ENCODE measurements around the gene TMEM212.
"Not testable (repeated sequence)": the region's sequence is repeated elsewhere in the genome, so short reads cannot be mapped to it uniquely, and the experiment has no call there.

TMEM212 gene

DNA sequence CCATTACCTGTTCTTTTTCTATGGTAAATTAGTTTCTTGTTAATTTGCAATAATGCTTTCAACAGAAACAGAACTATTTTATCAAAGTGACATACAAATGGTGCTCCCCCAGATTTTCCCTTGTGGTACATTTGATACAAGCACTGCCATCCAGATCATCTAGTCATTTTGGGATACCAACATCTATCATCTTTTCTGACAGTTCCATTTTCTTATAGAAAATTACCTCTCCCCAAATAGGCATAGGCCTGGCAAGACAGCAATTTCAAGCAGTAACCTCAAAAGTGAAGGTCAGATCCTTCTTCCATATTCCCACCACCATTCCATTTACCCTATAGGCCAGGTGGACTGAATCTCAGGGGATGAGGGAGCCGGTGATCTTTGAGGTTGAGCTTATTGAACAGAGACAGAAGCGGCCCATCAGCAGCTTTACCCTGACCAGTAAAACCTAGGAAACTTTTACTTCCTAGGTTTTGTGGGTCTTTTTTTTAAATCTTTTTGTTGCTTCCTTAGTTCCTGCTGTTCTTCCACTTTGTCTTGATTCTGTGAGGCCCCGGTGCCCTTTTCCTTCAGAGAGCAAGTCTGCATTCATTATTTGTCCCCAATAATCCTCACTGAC, 29.8 kb upstream of the TMEM212 start:
- no peak for DNase-seq (ENCODE audit: low read depth)

DNA sequence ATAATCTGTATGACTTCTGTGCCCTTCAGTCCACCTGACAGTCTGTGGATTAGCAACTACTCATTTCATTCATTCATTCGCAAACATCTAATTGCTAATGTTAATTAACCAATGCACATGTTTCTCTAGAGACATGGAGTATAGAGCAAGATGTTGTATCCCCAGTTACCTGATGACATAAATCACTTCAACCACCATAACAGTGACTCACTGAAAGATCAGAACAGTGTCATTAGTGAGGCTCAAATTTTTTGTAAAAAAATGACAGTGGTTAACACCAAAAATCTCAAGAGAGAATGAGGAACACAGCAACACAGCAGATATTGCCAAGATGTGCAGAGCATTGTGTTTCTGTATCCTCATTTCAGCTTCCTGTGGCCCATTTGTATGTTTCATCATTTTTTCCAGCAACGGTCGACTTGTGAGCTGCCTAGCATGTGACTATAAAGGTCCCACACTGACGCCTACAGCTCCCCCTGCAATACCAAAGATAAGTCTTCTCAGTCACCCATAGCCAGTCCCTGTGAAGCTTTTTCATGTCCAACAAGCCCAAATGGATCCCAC, 29.2 kb upstream of the TMEM212 start:
- DNase-seq (ENCODE audit: low read depth) = no peak

- DNase-seq (ENCODE audit: low read depth) = not testable (repeated sequence)
These were observed 28.5 kb upstream of the TMEM212 start for GRCh38 chr3:171814662-171815061.

DNA sequence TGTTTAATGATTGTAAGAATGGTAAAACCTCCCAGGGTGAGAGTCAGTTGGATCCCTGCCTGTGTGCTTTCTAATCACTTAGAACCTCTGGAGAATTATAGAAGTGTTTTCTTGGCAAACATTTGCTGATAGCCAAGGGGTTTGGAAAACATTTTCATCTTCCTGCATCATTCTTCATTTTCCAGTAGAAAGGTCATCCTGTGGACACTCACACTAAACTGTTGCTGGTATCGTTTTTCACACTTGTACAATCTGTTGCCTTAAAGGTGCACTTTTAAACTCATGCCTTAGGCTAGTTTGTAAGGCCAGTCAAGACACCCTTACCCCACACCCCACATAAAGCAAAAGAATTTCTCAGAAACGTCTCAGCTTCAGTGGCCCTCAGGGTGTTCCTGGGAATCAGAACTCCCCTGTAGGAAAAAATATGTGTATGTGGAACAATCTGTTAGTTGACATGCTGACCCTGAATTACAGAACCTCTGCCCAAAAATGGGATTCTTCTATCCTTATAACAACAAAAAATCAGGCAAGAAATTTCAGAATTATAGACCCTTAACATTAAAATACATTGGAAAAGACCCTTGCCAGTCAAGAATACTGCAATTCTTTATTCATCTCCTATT, 27.1 kb upstream of the TMEM212 start:
- no peak for DNase-seq (ENCODE audit: low read depth)

DNA sequence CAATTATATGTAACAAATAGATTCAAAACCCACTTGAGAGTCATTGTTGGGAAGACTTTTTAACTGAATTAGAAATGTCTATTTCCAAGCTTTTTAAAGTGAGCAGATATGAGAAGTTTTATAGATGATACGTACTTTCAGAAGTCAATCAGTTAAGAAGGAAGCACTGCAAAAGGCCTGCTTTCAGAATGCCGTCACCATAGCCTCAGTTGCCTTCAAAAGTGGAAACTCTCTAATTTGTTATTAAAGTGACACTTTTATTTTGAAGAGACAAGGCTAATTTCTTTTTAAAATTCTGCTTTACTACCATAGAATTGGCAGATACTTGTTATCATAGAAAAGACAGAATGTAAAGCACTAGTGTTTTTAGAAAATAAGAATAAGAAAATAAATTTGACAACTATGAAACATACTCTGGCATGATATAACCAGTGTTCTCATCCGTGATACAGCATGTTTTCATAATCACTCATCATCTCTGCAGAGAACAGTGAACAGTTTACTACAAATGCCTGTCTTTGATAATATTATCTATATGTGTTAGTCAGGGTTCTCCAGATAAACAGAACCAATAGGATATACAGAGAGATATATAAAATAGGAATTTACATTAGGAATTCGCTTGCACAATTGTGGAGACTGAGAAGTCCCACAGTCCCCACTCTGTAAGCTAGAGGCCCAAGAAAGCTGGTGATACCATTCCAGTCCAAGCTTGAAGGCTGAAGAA, 25.9 kb upstream of the TMEM212 start:
- no peak for DNase-seq (ENCODE audit: low read depth)

DNA sequence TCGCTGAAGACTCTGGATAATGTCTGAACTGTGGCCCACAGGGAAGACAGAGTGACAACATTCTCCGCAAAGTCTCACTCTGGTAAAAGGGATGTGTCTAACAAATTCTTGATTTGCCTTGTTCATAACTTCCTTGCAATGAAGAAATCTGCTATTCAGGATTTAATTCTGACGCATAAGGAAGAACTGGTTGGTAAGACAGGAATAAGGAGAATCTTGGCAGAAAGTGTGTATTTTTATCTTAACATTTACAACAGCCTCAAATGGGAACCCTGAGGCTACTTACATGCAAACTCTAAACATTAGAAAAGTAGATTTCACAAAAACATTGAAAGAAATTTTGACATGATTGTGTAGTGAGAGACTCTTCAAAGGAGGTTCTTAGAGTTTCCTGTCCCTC, 22.1 kb upstream of the TMEM212 start:
- no peak for DNase-seq (ENCODE audit: low read depth)

DNA sequence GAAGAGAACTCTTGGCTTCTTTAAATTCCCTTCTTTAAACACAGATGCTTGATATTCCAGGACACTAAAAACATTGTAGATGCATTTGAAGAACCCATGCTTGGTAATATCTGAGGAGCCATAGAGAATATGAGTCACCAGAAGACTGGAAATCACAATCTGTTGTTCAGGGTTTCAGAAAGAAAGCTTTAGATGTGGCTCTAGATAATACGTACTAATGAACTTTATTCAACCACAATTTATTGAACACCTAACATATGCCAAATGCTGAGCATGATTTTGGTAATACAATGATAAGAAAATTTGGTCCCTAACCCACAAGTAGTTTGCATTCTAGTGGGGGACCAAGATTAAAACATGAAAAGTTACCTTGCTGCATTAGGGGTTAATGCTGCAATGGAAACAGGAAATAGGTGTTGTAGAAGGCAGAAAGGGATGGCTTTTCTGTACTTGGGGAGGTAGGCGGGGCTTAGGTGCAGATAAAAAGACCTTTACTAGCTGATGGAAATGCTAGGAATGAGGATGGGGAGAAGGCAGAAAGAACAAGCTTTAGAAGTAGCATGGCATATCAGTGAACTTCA, 21.3 kb upstream of the TMEM212 start:
- no peak for DNase-seq (ENCODE audit: low read depth)

DNA sequence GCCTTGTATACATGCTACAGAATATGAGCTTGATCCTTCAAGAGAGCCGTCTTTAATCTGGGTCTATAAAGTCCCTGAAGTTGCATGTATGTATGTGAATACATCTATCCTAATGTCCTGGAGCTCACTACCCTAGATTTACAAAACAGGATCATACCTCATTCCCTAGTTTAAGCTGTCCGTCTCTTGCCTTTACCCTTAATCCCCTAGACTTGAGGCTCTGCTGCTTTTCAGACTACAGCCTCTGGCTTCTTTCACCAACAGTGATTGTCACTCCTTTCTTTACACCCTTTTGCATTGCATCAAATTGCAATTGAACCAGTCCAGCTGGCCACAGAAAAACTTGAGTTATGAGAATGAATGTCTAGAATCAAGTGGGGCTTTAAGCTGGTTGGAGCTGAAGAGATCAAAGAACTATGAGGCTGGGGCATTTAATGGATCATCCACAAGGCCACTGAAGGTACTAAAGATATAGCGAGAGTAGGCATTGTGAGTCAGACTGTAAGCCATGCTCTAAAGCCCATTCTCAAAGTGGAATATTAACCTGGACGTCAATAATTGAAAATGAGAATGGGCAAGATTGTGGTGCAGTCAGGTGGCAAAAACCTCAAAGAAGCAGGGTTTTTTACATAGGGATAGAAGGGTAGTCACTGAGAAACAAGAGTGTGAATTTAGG, 20.6 kb upstream of the TMEM212 start:
- DNase-seq (ENCODE audit: low read depth) = no peak

GRCh38 chr3:171824116-171824515, 19.0 kb upstream of the TMEM212 start:
- DNase-seq (ENCODE audit: low read depth) = no peak

DNA sequence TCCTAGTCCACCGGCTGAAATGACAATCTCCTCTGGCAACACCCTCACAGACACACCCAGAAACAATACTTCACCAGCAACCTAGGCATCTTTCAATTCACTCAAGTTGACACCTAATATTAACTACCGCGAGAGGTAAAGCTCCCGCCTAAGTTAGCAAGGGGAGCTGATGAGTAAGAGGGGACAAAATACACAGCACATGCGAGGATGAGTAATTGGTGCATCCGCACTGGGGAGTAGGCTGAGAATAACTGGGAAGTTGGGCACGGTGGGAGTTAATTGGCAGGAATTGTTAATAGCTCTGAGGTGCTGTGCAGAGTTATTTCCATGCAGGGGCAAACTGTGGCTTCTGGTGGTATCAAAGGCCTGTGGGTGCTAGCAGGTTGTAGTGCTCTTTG, 18.3 kb upstream of the TMEM212 start:
- no peak for DNase-seq (ENCODE audit: low read depth)

DNA sequence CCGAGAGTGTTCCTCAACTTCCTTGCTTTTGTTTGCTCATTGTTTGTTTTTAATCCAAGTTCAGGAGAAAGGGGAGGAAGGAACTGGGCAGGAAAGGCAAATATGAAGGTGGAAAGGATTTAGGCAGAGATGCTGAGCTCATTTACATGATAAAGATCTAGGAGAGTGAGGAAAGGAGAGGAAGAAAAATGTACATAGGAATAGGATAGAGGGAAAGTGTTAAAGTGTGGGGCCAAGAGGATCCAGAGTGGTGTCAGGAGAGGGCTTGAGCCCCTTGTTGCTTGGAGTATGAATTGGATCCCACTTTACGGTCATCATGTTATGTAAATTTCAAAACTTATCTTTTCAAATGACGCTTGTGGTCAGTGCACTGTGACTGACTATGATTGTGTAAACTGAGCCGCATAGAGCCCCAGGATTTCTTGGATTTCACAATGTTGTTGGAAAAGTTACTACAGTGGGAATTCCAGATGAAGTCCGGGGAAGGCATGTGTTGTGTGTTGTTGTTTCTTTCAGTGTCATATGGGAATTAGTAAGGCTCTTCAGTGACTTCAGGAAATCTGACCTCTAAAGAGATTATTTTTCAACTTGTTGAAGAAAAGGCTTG, 17.8 kb upstream of the TMEM212 start:
- DNase-seq (ENCODE audit: low read depth) = no peak

DNA sequence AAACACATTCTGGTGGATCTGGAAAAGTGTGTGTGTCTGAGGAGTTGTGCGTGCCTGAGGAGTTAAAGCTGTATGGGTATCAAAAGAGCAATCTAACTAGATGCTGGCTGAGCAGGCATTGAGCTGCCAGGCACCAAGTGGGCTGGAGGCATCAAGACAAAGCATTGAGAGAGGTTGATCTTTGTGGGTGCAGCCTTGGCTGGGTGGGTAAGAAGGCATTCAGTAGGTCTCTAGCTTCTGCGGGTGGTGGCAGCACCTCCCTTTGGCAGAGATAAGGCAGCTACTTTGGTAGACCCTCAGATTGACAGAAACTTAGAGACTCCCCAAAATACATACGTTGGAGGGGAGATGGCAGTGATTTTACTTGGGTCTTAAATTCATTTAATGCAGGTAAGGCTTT, 15.8 kb upstream of the TMEM212 start:
- no peak for DNase-seq (ENCODE audit: low read depth)

- DNase-seq (ENCODE audit: low read depth) = no peak
These were observed 15.2 kb upstream of the TMEM212 start for GRCh38 chr3:171827836-171828458.

GRCh38 chr3:171828902-171829770, 14.0 kb upstream of the TMEM212 start:
- DNase-seq (ENCODE audit: low read depth) = no peak

- no peak for DNase-seq (ENCODE audit: low read depth)
These were observed 13.2 kb upstream of the TMEM212 start for GRCh38 chr3:171829841-171830517.

GRCh38 chr3:171830518-171830875, 12.7 kb upstream of the TMEM212 start:
- DNase-seq (ENCODE audit: low read depth) = no peak

DNA sequence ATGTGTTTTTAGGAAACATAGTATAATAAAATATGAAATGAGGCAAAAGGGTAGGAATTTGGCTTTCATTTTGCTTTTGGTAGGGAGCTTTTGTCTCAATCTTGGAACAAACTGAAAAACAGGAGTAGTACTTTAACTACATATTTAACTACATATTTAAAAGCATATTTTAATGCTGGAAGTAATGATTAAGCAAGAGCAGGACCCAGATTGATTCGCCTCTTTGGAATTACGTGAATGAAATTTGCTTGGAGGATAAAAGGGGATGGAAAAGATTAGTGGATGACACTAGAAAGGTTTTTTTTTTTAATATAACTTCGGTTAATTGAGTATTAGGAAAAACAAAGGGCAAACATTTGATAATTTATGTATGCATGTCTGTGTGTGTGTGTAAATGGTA, 11.2 kb upstream of the TMEM212 start:
- DNase-seq (ENCODE audit: low read depth) = no peak

GRCh38 chr3:171832989-171833388, 10.2 kb upstream of the TMEM212 start:
- DNase-seq (ENCODE audit: low read depth) = no peak

DNA sequence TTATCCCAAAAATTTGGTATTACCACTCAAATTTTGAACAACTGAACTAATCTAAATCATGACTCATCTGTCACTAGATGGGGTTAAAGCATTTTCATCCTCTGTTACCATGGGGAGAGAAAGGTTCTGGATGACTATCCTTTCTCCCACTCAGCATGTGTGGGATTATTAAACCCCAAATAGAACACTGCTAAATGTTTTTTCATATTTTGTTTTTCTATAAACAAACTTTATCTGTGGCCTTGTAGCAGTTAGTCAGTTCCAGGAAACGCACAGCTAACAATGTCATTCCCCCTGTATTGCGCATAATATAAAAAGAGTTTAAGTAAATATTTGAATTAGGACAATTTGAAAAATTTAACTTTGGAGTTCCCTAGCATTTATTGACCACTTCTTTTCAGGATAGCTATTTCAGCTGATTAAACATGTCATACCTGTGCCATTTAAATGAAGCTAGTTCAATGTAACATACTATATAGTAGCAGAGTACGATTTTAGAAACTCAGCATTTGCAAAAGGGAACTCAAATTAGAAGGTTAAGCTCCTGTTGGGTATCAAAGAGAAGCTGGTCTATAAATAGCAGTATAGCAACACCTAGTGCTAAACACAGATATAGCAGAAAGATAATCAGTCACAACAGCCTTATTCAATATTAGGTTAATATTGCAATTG, 9.2 kb upstream of the TMEM212 start:
- no peak for DNase-seq (ENCODE audit: low read depth)
